Measurements from ENCODE around the gene TRIM54.

The TRIM54 gene

GRCh38 chr2:27251766-27252165 is 30.5 kb upstream of the TRIM54 start:
- H3K4me2 ChIP-seq (ENCODE audit: low read length): no peak overlapping the region
- no peaks in the 10 kb centered on the region for H3K79me1 ChIP-seq (ENCODE audit: low read length)
- H3K27me3 ChIP-seq (ENCODE audit: insufficient read depth, low read length): no peaks in the 10 kb centered on the region
- no peak overlapping the region for H2AFZ ChIP-seq (ENCODE audit: insufficient read depth, low read length, poor library complexity)
- no peak for DNase-seq
- H3K4ac ChIP-seq (ENCODE audit: low read depth, low read length): no peak overlapping the region
- H2AK5ac ChIP-seq (ENCODE audit: low read length): no peak overlapping the region
- no peak overlapping the region for H3K23ac ChIP-seq (ENCODE audit: low read length)
- no peak overlapping the region for H4K91ac ChIP-seq (ENCODE audit: low read depth, low read length)
- no peak overlapping the region for H4K12ac ChIP-seq (ENCODE audit: low read depth, low read length)
- H3K9ac ChIP-seq (ENCODE audit: low read length): no peak overlapping the region
- WGBS (ENCODE audit: extremely low coverage, insufficient coverage, insufficient read length): no CpG with 5 or more reads among the region's 13 CpGs
- H2BK120ac ChIP-seq (ENCODE audit: insufficient read depth, low read length, poor library complexity): no peak overlapping the region
- H3K4me1 ChIP-seq (ENCODE audit: control insufficient read depth in 1 of 2, insufficient read depth in 2 of 2, low read length in 2 of 2): no peaks in the 10 kb centered on the region
- H3K27ac ChIP-seq (ENCODE audit: low read depth, low read length): no peak overlapping the region
- no peaks in the 10 kb centered on the region for H3K9me3 ChIP-seq (ENCODE audit: insufficient read depth, low read depth, low read length)
- no peak overlapping the region for H3K14ac ChIP-seq (ENCODE audit: low read length)
- no peak overlapping the region for H3K4me3 ChIP-seq (ENCODE audit: low read depth, low read length)
- H3K79me2 ChIP-seq (ENCODE audit: control insufficient read depth, insufficient read depth, low read length, poor library complexity): no peaks in the 10 kb centered on the region
- no peak overlapping the region for H3K18ac ChIP-seq (ENCODE audit: low read length)
- H2BK12ac ChIP-seq (ENCODE audit: low read length): no peak overlapping the region
- H4K8ac ChIP-seq (ENCODE audit: low read depth, low read length): no peak overlapping the region
- H2BK5ac ChIP-seq (ENCODE audit: low read depth, low read length, poor library complexity): no peak overlapping the region
- H3K36me3 ChIP-seq (ENCODE audit: control insufficient read depth in 1 of 2, insufficient read depth in 2 of 2, low read length in 2 of 2): no peaks in the 10 kb centered on the region

DNA sequence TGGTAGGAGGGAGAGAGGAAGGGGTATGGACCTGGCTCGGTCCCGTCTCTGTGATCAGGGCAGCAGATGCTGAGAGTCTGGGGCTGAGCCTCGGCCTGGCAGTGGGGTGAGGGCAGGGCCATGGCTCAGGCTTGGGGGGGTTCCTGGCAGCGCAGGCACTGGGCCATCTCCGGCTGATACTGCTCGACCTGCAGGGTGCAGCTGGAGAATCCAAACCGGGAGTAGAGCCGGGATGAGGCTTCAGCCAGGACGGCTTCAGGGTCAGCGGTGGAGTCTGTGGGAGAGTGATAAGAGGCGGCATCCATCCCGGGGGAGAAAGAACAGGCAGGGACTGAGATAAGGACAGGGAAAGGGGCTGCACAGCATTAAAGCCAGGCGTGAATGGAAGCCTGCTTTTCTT is 27.0 kb upstream of the TRIM54 start:
- Histone ChIP-seq H4K91ac (ENCODE audit: low read depth, low read length) (no peak overlapping the region), H3K14ac (ENCODE audit: low read length) (no peak overlapping the region), H3K18ac (ENCODE audit: low read length) (no peak overlapping the region), H2BK120ac (ENCODE audit: insufficient read depth, low read length, poor library complexity) (no peak overlapping the region), H3K4me2 (ENCODE audit: low read length) (no peak overlapping the region), H2BK5ac (ENCODE audit: low read depth, low read length, poor library complexity) (no peak overlapping the region), H3K36me3 (ENCODE audit: control insufficient read depth in 1 of 2, insufficient read depth in 2 of 2, low read length in 2 of 2) (no peaks in the 10 kb centered on the region), H3K79me2 (ENCODE audit: control insufficient read depth, insufficient read depth, low read length, poor library complexity) (no peaks in the 10 kb centered on the region), H3K4ac (ENCODE audit: low read depth, low read length) (no peak overlapping the region), H2BK12ac (ENCODE audit: low read length) (no peak overlapping the region), H2AK5ac (ENCODE audit: low read length) (no peak overlapping the region), H2AFZ (ENCODE audit: insufficient read depth, low read length, poor library complexity) (no peak overlapping the region), H3K27ac (ENCODE audit: low read depth, low read length) (no peak overlapping the region), H3K4me3 (ENCODE audit: low read depth, low read length) (no peak overlapping the region), H3K9me3 (ENCODE audit: insufficient read depth, low read depth, low read length) (no peaks in the 10 kb centered on the region), H3K79me1 (ENCODE audit: low read length) (no peaks in the 10 kb centered on the region), H4K8ac (ENCODE audit: low read depth, low read length) (no peak overlapping the region), H3K9ac (ENCODE audit: low read length) (no peak overlapping the region), H3K4me1 (ENCODE audit: control insufficient read depth in 1 of 2, insufficient read depth in 2 of 2, low read length in 2 of 2) (no peaks in the 10 kb centered on the region), H3K27me3 (ENCODE audit: insufficient read depth, low read length) (peaks cover 3% of the 10 kb centered on the region), H3K23ac (ENCODE audit: low read length) (no peak overlapping the region), H4K12ac (ENCODE audit: low read depth, low read length) (no peak overlapping the region)
- no peak for DNase-seq
- no CpG with 5 or more reads among the region's 13 CpGs for WGBS (ENCODE audit: extremely low coverage, insufficient coverage, insufficient read length)

- H4K12ac ChIP-seq (ENCODE audit: low read depth, low read length): no peak overlapping the region
- H2AFZ ChIP-seq (ENCODE audit: insufficient read depth, low read length, poor library complexity): no peak overlapping the region
- no peak overlapping the region for H3K23ac ChIP-seq (ENCODE audit: low read length)
- H3K9ac ChIP-seq (ENCODE audit: low read length): no peak overlapping the region
- H2BK5ac ChIP-seq (ENCODE audit: low read depth, low read length, poor library complexity): no peak overlapping the region
- no CpG with 5 or more reads among the region's 1 CpG for whole genome bisulfite sequencing (ENCODE audit: extremely low coverage, insufficient coverage, insufficient read length)
- no peak overlapping the region for H3K14ac ChIP-seq (ENCODE audit: low read length)
- no peak overlapping the region for H2AK5ac ChIP-seq (ENCODE audit: low read length)
- no peak overlapping the region for H3K4ac ChIP-seq (ENCODE audit: low read depth, low read length)
- no peak overlapping the region for H3K27ac ChIP-seq (ENCODE audit: low read depth, low read length)
- H3K4me3 ChIP-seq (ENCODE audit: low read depth, low read length): no peak overlapping the region
- H2BK120ac ChIP-seq (ENCODE audit: insufficient read depth, low read length, poor library complexity): no peak overlapping the region
- no peaks in the 10 kb centered on the region for H3K79me2 ChIP-seq (ENCODE audit: control insufficient read depth, insufficient read depth, low read length, poor library complexity)
- H3K27me3 ChIP-seq (ENCODE audit: insufficient read depth, low read length): peaks cover 7% of the 10 kb centered on the region
- no peak overlapping the region for H2BK12ac ChIP-seq (ENCODE audit: low read length)
- H3K9me3 ChIP-seq (ENCODE audit: insufficient read depth, low read depth, low read length): no peaks in the 10 kb centered on the region
- H4K8ac ChIP-seq (ENCODE audit: low read depth, low read length): no peak overlapping the region
- H3K79me1 ChIP-seq (ENCODE audit: low read length): no peaks in the 10 kb centered on the region
- no peaks in the 10 kb centered on the region for H3K36me3 ChIP-seq (ENCODE audit: control insufficient read depth in 1 of 2, insufficient read depth in 2 of 2, low read length in 2 of 2)
- H4K91ac ChIP-seq (ENCODE audit: low read depth, low read length): no peak overlapping the region
- no peak overlapping the region for H3K4me2 ChIP-seq (ENCODE audit: low read length)
- H3K4me1 ChIP-seq (ENCODE audit: control insufficient read depth in 1 of 2, insufficient read depth in 2 of 2, low read length in 2 of 2): no peaks in the 10 kb centered on the region
- H3K18ac ChIP-seq (ENCODE audit: low read length): no peak overlapping the region
- no peak for DNase-seq
Measured at GRCh38 chr2:27255660-27256059, 26.6 kb upstream of the TRIM54 start.

- no peak overlapping the region for H3K4me3 ChIP-seq (ENCODE audit: low read depth, low read length)
- H2AK5ac ChIP-seq (ENCODE audit: low read length): no peak overlapping the region
- no peak overlapping the region for H2BK5ac ChIP-seq (ENCODE audit: low read depth, low read length, poor library complexity)
- no peaks in the 10 kb centered on the region for H3K79me1 ChIP-seq (ENCODE audit: low read length)
- no peak for DNase-seq
- H3K14ac ChIP-seq (ENCODE audit: low read length): no peak overlapping the region
- no peak overlapping the region for H2AFZ ChIP-seq (ENCODE audit: insufficient read depth, low read length, poor library complexity)
- H3K36me3 ChIP-seq (ENCODE audit: control insufficient read depth in 1 of 2, insufficient read depth in 2 of 2, low read length in 2 of 2): no peaks in the 10 kb centered on the region
- H4K91ac ChIP-seq (ENCODE audit: low read depth, low read length): no peak overlapping the region
- H3K9ac ChIP-seq (ENCODE audit: low read length): no peak overlapping the region
- H3K18ac ChIP-seq (ENCODE audit: low read length): no peak overlapping the region
- H3K9me3 ChIP-seq (ENCODE audit: insufficient read depth, low read depth, low read length): peaks cover 2% of the 10 kb centered on the region
- H3K23ac ChIP-seq (ENCODE audit: low read length): no peak overlapping the region
- H3K79me2 ChIP-seq (ENCODE audit: control insufficient read depth, insufficient read depth, low read length, poor library complexity): no peaks in the 10 kb centered on the region
- no peak overlapping the region for H2BK12ac ChIP-seq (ENCODE audit: low read length)
- no peak overlapping the region for H4K8ac ChIP-seq (ENCODE audit: low read depth, low read length)
- H3K4me2 ChIP-seq (ENCODE audit: low read length): no peak overlapping the region
- WGBS (ENCODE audit: extremely low coverage, insufficient coverage, insufficient read length): no CpG with 5 or more reads among the region's 7 CpGs
- H3K4ac ChIP-seq (ENCODE audit: low read depth, low read length): no peak overlapping the region
- no peak overlapping the region for H3K27ac ChIP-seq (ENCODE audit: low read depth, low read length)
- H3K27me3 ChIP-seq (ENCODE audit: insufficient read depth, low read length): peaks cover 20% of the 10 kb centered on the region
- no peak overlapping the region for H4K12ac ChIP-seq (ENCODE audit: low read depth, low read length)
- peaks cover 0 to 1% of the 10 kb centered on the region in 2 experiments for H3K4me1 ChIP-seq (ENCODE audit: control insufficient read depth in 1 of 2, insufficient read depth in 2 of 2, low read length in 2 of 2)
- H2BK120ac ChIP-seq (ENCODE audit: insufficient read depth, low read length, poor library complexity): no peak overlapping the region
Measured at GRCh38 chr2:27256855-27257454, 25.3 kb upstream of the TRIM54 start.
